Trophoblast cell (in vitro differentiated cells and primary cell): ENCODE results near the gene ABCG1.
A peak's percentile ranks its signal among the peaks of the same experiment; 100 is the strongest.

ENCODE experiments used
- DNase-seq, 2 donors: peaks; one replicate each; pipeline ENCODE4 v3.0.0-alpha.2; 2016
- H2AFZ ChIP-seq: 2 replicates; pipeline ENCODE4 v1.6.1; 2013; ENCODE audit warnings: low read length, moderate library complexity, mild to moderate bottlenecking; ENCODE audit not compliant: insufficient read depth, poor library complexity
- H2AK5ac ChIP-seq: 2 replicates; pipeline ENCODE4 v1.6.1; 2013; ENCODE audit warnings: mild to moderate bottlenecking, low read length
- H2BK120ac ChIP-seq: 2 replicates; pipeline ENCODE4 v1.6.1; 2013; ENCODE audit warnings: low read length, mild to moderate bottlenecking, moderate library complexity; ENCODE audit not compliant: insufficient read depth, poor library complexity
- H2BK12ac ChIP-seq: 2 replicates; pipeline ENCODE4 v1.6.1; 2013; ENCODE audit warnings: mild to moderate bottlenecking, low read length, moderate library complexity
- H2BK5ac ChIP-seq: 2 replicates; pipeline ENCODE4 v1.6.1; 2013; ENCODE audit warnings: low read length, low read depth, moderate library complexity, mild to moderate bottlenecking; ENCODE audit not compliant: poor library complexity
- H3K14ac ChIP-seq: 2 replicates; pipeline ENCODE4 v1.6.1; 2013; ENCODE audit warnings: mild to moderate bottlenecking, low read length
- H3K18ac ChIP-seq: 2 replicates; pipeline ENCODE4 v1.6.1; 2013; ENCODE audit warnings: mild to moderate bottlenecking, low read length
- H3K23ac ChIP-seq: 2 replicates; pipeline ENCODE4 v1.6.1; 2013; ENCODE audit warnings: low read length
- H3K27ac ChIP-seq: 2 replicates; pipeline ENCODE4 v1.5.1; 2013; ENCODE audit warnings: low read depth, mild to moderate bottlenecking, inconsistent platforms, low read length, moderate library complexity
- H3K27me3 ChIP-seq: 2 replicates; pipeline ENCODE4 v1.6.1; 2013; ENCODE audit warnings: inconsistent platforms, mild to moderate bottlenecking, low read length, moderate library complexity; ENCODE audit not compliant: insufficient read depth
- H3K36me3 ChIP-seq, 2 experiments: 1 replicate in 1 of 2; 2 replicates in 1 of 2; pipeline ENCODE4 v1.6.1; 2013; ENCODE audit warnings: low read length in 2 of 2, mild to moderate bottlenecking in 2 of 2, moderate library complexity in 1 of 2; ENCODE audit not compliant: insufficient read depth in 2 of 2, control insufficient read depth in 1 of 2
- H3K4ac ChIP-seq: 2 replicates; pipeline ENCODE4 v1.6.1; 2013; ENCODE audit warnings: low read depth, mild to moderate bottlenecking, low read length, moderate library complexity
- H3K4me1 ChIP-seq, 2 experiments: 1 replicate in 1 of 2; 2 replicates in 1 of 2; pipeline ENCODE4 v1.6.1; 2013; ENCODE audit warnings: low read length in 2 of 2, mild to moderate bottlenecking in 2 of 2, moderate library complexity in 1 of 2; ENCODE audit not compliant: insufficient read depth in 2 of 2, control insufficient read depth in 1 of 2
- H3K4me2 ChIP-seq: 2 replicates; pipeline ENCODE4 v1.6.1; 2013; ENCODE audit warnings: inconsistent platforms, mild to moderate bottlenecking, low read length, moderate library complexity
- H3K4me3 ChIP-seq: 2 replicates; pipeline ENCODE4 v1.5.1; 2013; ENCODE audit warnings: mild to moderate bottlenecking, low read depth, low read length, inconsistent platforms
- H3K79me1 ChIP-seq: one replicate; pipeline ENCODE4 v1.6.1; 2013; ENCODE audit warnings: low read length
- H3K79me2 ChIP-seq: 2 replicates; pipeline ENCODE4 v1.6.1; 2013; ENCODE audit warnings: low read length, mild to moderate bottlenecking; ENCODE audit not compliant: control insufficient read depth, insufficient read depth, poor library complexity
- H3K9ac ChIP-seq: 2 replicates; pipeline ENCODE4 v1.6.1; 2013; ENCODE audit warnings: mild to moderate bottlenecking, low read length
- H3K9me3 ChIP-seq: 2 replicates; pipeline ENCODE4 v1.6.1; 2013; ENCODE audit warnings: low read depth, mild to moderate bottlenecking, control low read depth, inconsistent platforms, low read length; ENCODE audit not compliant: insufficient read depth
- H4K12ac ChIP-seq: 2 replicates; pipeline ENCODE4 v1.6.1; 2013; ENCODE audit warnings: low read depth, mild to moderate bottlenecking, low read length, moderate library complexity
- H4K8ac ChIP-seq: 2 replicates; pipeline ENCODE4 v1.6.1; 2013; ENCODE audit warnings: low read depth, mild to moderate bottlenecking, low read length, moderate library complexity
- H4K91ac ChIP-seq: one replicate; pipeline ENCODE4 v1.6.1; 2013; ENCODE audit warnings: low read depth, mild to moderate bottlenecking, low read length, moderate library complexity
- WGBS: extraction: QIAGEN DNeasy Blood & Tissue Kit; methylation state at CpG from one replicate; pipeline ENCODE4 v1.1.7; 2013; ENCODE audit warnings: missing lambda C conversion rate; ENCODE audit not compliant: insufficient read length, insufficient coverage; ENCODE audit errors: extremely low coverage; 5-methylcytosine and 5-hydroxymethylcytosine counted together

Gene ABCG1

GRCh38 chr21:42298237-42298636, 79.3 kb downstream of the ABCG1 start:
- no peaks in the 10 kb centered on the region for H3K79me1 ChIP-seq
- no peaks in the 10 kb centered on the region for H3K4me1 ChIP-seq
- DNase-seq: peak in 1 of 2 donors; percentile 39
- no peak overlapping the region for H3K4ac ChIP-seq
- no peak overlapping the region for H3K4me2 ChIP-seq
- no peaks in the 10 kb centered on the region for H3K79me2 ChIP-seq
- no peak overlapping the region for H4K8ac ChIP-seq
- no peak overlapping the region for H3K18ac ChIP-seq
- no peak overlapping the region for H2BK5ac ChIP-seq
- H4K12ac ChIP-seq: no peak overlapping the region
- no CpG with 5 or more reads among the region's 6 CpGs for WGBS
- H2AK5ac ChIP-seq: no peak overlapping the region
- no peak overlapping the region for H3K14ac ChIP-seq
- no peak overlapping the region for H2BK120ac ChIP-seq
- H3K36me3 ChIP-seq: no peaks in the 10 kb centered on the region
- H3K9me3 ChIP-seq: peaks cover 9% of the 10 kb centered on the region
- no peaks in the 10 kb centered on the region for H3K27me3 ChIP-seq
- H3K23ac ChIP-seq: no peak overlapping the region
- H2AFZ ChIP-seq: no peak overlapping the region
- no peak overlapping the region for H2BK12ac ChIP-seq
- no peak overlapping the region for H4K91ac ChIP-seq
- H3K9ac ChIP-seq: no peak overlapping the region
- no peak overlapping the region for H3K4me3 ChIP-seq
- no peak overlapping the region for H3K27ac ChIP-seq

GRCh38 chr21:42298657-42299056, 79.7 kb downstream of the ABCG1 start:
- Histone ChIP-seq H4K12ac (no peak overlapping the region), H2BK120ac (no peak overlapping the region), H3K4me2 (no peak overlapping the region), H4K8ac (no peak overlapping the region), H3K79me1 (no peaks in the 10 kb centered on the region), H2BK5ac (no peak overlapping the region), H2BK12ac (no peak overlapping the region), H3K23ac (no peak overlapping the region), H3K9ac (no peak overlapping the region), H2AFZ (no peak overlapping the region), H3K36me3 (no peaks in the 10 kb centered on the region), H3K4me3 (no peak overlapping the region), H3K18ac (no peak overlapping the region), H3K4me1 (no peaks in the 10 kb centered on the region), H3K79me2 (no peaks in the 10 kb centered on the region), H3K4ac (no peak overlapping the region), H3K9me3 (peaks cover 5% of the 10 kb centered on the region), H2AK5ac (no peak overlapping the region), H4K91ac (no peak overlapping the region), H3K27ac (no peak overlapping the region), H3K14ac (no peak overlapping the region), H3K27me3 (no peaks in the 10 kb centered on the region)
- peak in 1 of 2 donors; percentile 35 for DNase-seq
- no CpG with 5 or more reads among the region's 5 CpGs for WGBS

- H3K36me3 ChIP-seq: no peaks in the 10 kb centered on the region
These were observed 80.5 kb downstream of the ABCG1 start for GRCh38 chr21:42299324-42300044.

GRCh38 chr21:42300045-42300583, 81.2 kb downstream of the ABCG1 start:
- no peak overlapping the region for H3K9ac ChIP-seq
- no peak overlapping the region for H2BK120ac ChIP-seq
- peaks cover 2% of the 10 kb centered on the region for H3K9me3 ChIP-seq
- H3K79me1 ChIP-seq: no peaks in the 10 kb centered on the region
- H2BK5ac ChIP-seq: no peak overlapping the region
- H3K23ac ChIP-seq: peak overlapping the region; percentile 9
- H3K79me2 ChIP-seq: no peaks in the 10 kb centered on the region
- H4K8ac ChIP-seq: no peak overlapping the region
- no peak overlapping the region for H4K12ac ChIP-seq
- no peak overlapping the region for H3K4me2 ChIP-seq
- WGBS: no CpG with 5 or more reads among the region's 7 CpGs
- no peaks in the 10 kb centered on the region for H3K36me3 ChIP-seq
- no peak overlapping the region for H3K14ac ChIP-seq
- DNase-seq: no peak
- no peaks in the 10 kb centered on the region for H3K27me3 ChIP-seq
- no peak overlapping the region for H3K27ac ChIP-seq
- no peak overlapping the region for H2AK5ac ChIP-seq
- no peak overlapping the region for H3K4me3 ChIP-seq
- H2BK12ac ChIP-seq: no peak overlapping the region
- no peaks in the 10 kb centered on the region for H3K4me1 ChIP-seq
- H3K18ac ChIP-seq: no peak overlapping the region
- H3K4ac ChIP-seq: no peak overlapping the region
- H4K91ac ChIP-seq: no peak overlapping the region
- no peak overlapping the region for H2AFZ ChIP-seq

More at GRCh38 chr21:42299324-42300044, 80.5 kb downstream of the ABCG1 start:
- Histone ChIP-seq H3K27me3 (no peaks in the 10 kb centered on the region), H3K23ac (no peak overlapping the region), H2AK5ac (no peak overlapping the region), H4K91ac (no peak overlapping the region), H3K9me3 (peaks cover 3% of the 10 kb centered on the region), H2BK12ac (no peak overlapping the region), H3K4me1 (no peaks in the 10 kb centered on the region), H2AFZ (no peak overlapping the region), H4K8ac (no peak overlapping the region), H3K27ac (no peak overlapping the region), H3K4me2 (no peak overlapping the region), H3K79me1 (no peaks in the 10 kb centered on the region), H4K12ac (no peak overlapping the region), H2BK120ac (no peak overlapping the region), H3K4me3 (peak overlapping the region; percentile 30), H2BK5ac (no peak overlapping the region), H3K18ac (no peak overlapping the region), H3K4ac (no peak overlapping the region), H3K9ac (no peak overlapping the region), H3K14ac (no peak overlapping the region), H3K79me2 (no peaks in the 10 kb centered on the region)
- WGBS: no CpG with 5 or more reads among the region's 20 CpGs
- no peak for DNase-seq
